ENCODE data around the gene SETD1B.

DNA sequence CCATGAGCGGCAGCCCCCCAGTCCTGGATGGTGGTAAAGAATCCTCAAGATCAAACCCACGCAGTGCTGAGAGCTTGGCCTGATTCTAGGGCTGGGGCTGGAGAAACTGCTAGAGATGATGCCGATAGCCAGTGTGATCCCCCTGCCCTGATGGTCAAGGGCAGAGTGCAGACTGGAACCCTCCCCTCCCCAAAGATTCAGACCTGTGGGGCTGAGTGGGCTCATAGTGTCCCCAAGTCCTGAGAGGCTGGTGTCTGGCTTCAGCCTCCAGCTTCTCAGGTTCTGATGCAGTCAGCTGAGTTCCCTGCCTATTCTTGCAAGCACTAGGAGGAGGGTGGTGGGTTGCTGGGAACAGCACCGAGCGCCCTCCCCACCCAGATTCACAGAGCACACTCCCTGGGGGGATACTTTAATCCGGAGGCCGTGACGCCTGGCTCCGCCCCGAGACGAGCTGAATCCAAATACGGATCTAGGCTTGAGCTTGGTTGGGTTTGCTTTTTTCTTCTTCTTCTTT, 22.3 kb upstream of the SETD1B start:
- TF ChIP-seq, protein P1, sequence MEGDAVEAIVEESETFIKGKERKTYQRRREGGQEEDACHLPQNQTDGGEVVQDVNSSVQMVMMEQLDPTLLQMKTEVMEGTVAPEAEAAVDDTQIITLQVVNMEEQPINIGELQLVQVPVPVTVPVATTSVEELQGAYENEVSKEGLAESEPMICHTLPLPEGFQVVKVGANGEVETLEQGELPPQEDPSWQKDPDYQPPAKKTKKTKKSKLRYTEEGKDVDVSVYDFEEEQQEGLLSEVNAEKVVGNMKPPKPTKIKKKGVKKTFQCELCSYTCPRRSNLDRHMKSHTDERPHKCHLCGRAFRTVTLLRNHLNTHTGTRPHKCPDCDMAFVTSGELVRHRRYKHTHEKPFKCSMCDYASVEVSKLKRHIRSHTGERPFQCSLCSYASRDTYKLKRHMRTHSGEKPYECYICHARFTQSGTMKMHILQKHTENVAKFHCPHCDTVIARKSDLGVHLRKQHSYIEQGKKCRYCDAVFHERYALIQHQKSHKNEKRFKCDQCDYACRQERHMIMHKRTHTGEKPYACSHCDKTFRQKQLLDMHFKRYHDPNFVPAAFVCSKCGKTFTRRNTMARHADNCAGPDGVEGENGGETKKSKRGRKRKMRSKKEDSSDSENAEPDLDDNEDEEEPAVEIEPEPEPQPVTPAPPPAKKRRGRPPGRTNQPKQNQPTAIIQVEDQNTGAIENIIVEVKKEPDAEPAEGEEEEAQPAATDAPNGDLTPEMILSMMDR (IDR thresholded peaks at IDR 0.05) = no peak
- no peak for TF ChIP-seq EP300 (IDR thresholded peaks at IDR 0.05)
